Activated CD4-positive, alpha-beta T cell treated with anti-CD3 and anti-CD28 coated beads for 4 hours (primary cell): ENCODE results near the gene NUMA1.
A peak's percentile ranks its signal among the peaks of the same experiment; 100 is the strongest.

Experiments
- DNase-seq, 2 donors: peaks; one replicate each; pipeline ENCODE4 v3.0.0-alpha.2; 2020

Gene NUMA1

GRCh38 chr11:72100009-72100408 lies 19.7 kb upstream of the NUMA1 start:
- no peak for DNase-seq

- DNase-seq: no peak
Observed at GRCh38 chr11:72098741-72099140, 18.4 kb upstream of the NUMA1 start.

- peak; percentile 66 to 79 for DNase-seq
Observed at GRCh38 chr11:72091292-72091691, 10.9 kb upstream of the NUMA1 start.

GRCh38 chr11:72088076-72088808 lies 7.9 kb upstream of the NUMA1 start:
- no peak for DNase-seq

- no peak for DNase-seq
Observed at GRCh38 chr11:72085621-72086351, 5.4 kb upstream of the NUMA1 start.

- no peak for DNase-seq
Observed at GRCh38 chr11:72084965-72085364, 4.6 kb upstream of the NUMA1 start.

GRCh38 chr11:72084076-72084475 lies 3.7 kb upstream of the NUMA1 start:
- no peak for DNase-seq

- no peak for DNase-seq
Observed at GRCh38 chr11:72083414-72083813, 3.1 kb upstream of the NUMA1 start.

GRCh38 chr11:72081821-72082453 lies 1.6 kb upstream of the NUMA1 start:
- no peak for DNase-seq

- DNase-seq: no peak
Observed at GRCh38 chr11:72081184-72081644, 872 bp upstream of the NUMA1 start.

GRCh38 chr11:72079819-72080325 lies 470 bp downstream of the NUMA1 start:
- no peak for DNase-seq

GRCh38 chr11:72078477-72078876 lies 1.9 kb downstream of the NUMA1 start:
- no peak for DNase-seq

GRCh38 chr11:72075756-72076155 lies 4.6 kb downstream of the NUMA1 start:
- DNase-seq: no peak

- no peak for DNase-seq
Observed at GRCh38 chr11:72075109-72075508, 5.2 kb downstream of the NUMA1 start.

- DNase-seq: no peak
Observed at GRCh38 chr11:72072348-72072747, 8.0 kb downstream of the NUMA1 start.

- DNase-seq: no peak
Observed at GRCh38 chr11:72070491-72070890, 9.9 kb downstream of the NUMA1 start.

GRCh38 chr11:72069787-72070251 lies 10.5 kb downstream of the NUMA1 start:
- no peak for DNase-seq

GRCh38 chr11:72069200-72069599 lies 11.1 kb downstream of the NUMA1 start:
- no peak for DNase-seq

GRCh38 chr11:72067676-72068075 lies 12.7 kb downstream of the NUMA1 start:
- no peak for DNase-seq

GRCh38 chr11:72067266-72067665 lies 13.1 kb downstream of the NUMA1 start:
- no peak for DNase-seq

- DNase-seq: no peak
Observed at GRCh38 chr11:72066855-72067254, 13.5 kb downstream of the NUMA1 start.

- no peak for DNase-seq
Observed at GRCh38 chr11:72061739-72062396, 18.5 kb downstream of the NUMA1 start.
